ENCODE measurements around the gene TIAL1.

- TF ChIP-seq CTCF (IDR thresholded peaks at IDR 0.05), result no peak
- TF ChIP-seq POLR2A (IDR thresholded peaks at IDR 0.05), result no peak
Measured at GRCh38 chr10:119644994-119645393, 48.2 kb upstream of the TIAL1 start.

Measured in body of pancreas (tissue), 4 donors.